Gastrocnemius medialis (tissue), 4 donors: ENCODE measurements around the gene PGAM5.

Experiments used
- CTCF ChIP-seq, 5 experiments: fragments of 450-650 bp in 3 of 5; fragments of 200-600 bp in 2 of 5; sonication (generic) in 2 of 5; IDR thresholded peaks in 4 of 5; conservative IDR thresholded peaks in 1 of 5; 1 replicate in 4 of 5; 2 replicates in 1 of 5; pipeline ENCODE4 v1.5.1; 2016 to 2019; ENCODE audit warnings: antibody characterized with exemption in 5 of 5, mild to moderate bottlenecking in 3 of 5, moderate library complexity in 3 of 5
- POLR2A ChIP-seq, 2 donors: fragments of 450-650 bp; IDR thresholded peaks; one replicate each; pipeline ENCODE4 v1.6.1; 2017; ENCODE audit warnings: antibody characterized with exemption in 2 of 2, mild to moderate bottlenecking in 2 of 2, moderate library complexity in 2 of 2

GRCh38 chr12:132728502-132728901, 17.9 kb downstream of the PGAM5 start:
- TF ChIP-seq CTCF (IDR thresholded peaks at IDR 0.05 in 4 of 5, conservative IDR thresholded peaks at IDR 0.05 in 1 of 5) (no peak), POLR2A (IDR thresholded peaks at IDR 0.05) (no peak)
